GM21619 (cell line): ENCODE results near the gene ZBTB46.

Source experiments
- ATAC-seq: cut with Tn5 transposase; IDR thresholded peaks from one replicate; pipeline ENCODE4 v1.9.1; 2021; ENCODE audit not compliant: unreplicated experiment

The ZBTB46 gene

DNA sequence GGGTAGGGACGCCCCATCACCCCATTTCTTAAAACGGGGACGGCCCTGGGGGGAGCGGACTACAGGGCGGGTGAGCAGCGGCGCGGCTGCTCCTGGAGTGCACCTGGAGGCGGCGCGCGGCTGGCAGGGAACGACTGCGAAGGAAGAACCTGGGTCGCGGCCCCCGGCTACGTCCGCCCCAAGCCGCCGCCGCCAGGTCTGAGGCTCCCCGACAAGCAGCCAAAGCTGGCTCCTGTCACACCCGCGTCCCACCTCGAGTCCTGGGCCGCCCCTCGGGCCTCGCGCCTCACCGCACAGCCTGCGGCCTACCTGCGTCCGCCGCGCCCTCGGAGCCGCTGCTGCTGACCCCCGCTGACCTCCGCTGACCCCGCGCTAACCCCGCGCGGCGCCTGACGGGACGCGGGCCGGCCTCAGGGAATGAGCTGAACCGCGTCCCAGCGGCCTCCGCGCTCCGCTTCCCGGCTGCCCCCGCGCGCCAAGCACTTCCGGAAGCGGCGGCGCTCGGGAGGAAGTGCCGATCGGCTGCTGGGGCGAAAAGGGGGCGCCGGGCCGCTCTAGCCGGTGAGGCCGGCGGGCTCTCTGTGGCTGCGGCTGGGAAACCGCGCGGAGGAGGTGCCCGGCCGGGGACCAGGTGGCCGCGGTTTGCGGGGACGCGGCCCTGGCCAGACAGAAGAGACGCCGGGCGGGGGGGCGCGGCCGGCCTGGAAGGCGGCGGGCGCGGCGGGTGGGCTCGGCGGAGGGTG, 123.3 kb downstream of the ZBTB46 start, which contains the start of the genes ARFRP1 and ZGPAT:
ARFRP1 (minus strand) TSS at position 419 of the 743 bp plus-strand sequence. CDS start 885 bp downstream, outside the sequence.
ZGPAT (plus strand) TSS at position 482 of the 743 bp plus-strand sequence. CDS start 542 bp downstream, outside the sequence.
- peak; percentile 59 for ATAC-seq

DNA sequence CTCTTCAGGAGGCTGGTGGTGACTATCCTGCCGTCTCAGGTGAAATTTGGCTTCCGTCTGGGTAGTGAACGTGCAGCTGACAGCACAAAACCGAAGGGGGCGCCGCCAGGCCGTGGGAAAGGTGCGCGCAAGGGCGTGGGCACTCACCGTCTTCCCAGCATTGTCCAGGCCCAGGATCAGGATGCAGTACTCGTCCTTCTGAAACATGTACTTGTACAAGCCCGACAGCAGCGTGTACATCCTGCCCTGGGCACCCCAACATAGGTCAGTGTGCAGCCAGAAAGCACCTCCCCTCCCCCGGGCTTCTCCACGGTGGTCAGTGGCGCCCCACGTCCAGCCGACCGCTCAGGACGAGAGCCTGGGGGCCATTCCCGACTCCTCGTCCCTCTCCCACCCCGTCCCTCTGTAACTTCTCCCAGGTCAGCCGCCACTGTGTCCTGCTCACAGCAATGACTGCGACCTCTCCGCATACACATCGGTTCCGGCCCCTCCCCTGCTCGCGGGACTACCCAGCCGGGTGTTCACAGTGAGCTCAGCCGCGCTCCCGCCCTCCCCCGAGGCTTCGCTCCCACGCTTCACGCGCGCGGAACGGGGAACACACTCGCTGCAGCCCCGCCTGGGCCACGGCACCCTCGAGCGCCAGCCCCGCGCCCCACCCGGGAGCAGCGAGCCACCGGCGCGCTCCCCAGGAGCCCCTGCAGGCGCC, 124.1 kb downstream of the ZBTB46 start:
- ATAC-seq, result peak; percentile 17

DNA sequence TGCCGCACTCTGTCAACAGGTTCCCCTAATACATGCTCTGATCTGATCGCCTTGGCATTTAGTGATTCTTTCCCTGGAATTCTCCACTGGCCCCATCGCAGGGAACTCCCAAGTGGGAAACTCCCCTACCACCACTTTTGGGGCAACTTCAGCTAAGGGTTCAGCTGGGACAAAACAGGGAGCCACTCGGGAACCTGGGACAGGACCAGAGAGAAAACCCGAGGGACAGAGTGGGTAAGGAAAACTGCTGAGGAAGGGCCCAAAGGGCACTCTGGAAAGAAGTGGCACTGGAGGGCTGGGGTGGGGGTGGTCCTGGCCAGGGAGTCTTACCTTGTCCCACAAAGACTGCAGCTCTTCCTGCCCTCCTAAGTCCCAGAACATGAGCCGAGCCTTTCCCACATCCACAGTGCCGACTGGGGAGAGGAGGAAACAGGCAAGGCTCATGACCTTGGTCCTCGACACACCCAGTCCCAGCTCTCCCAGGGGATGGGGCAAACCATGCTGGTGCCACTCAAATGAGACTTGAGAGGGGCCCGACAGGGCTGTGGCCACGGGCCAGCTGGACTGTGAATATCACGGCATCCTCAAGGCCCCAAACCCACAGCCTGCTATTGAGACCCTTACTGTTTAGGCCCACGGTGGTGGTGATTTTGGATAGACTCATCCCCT, 124.9 kb downstream of the ZBTB46 start:
- no peak for ATAC-seq

DNA sequence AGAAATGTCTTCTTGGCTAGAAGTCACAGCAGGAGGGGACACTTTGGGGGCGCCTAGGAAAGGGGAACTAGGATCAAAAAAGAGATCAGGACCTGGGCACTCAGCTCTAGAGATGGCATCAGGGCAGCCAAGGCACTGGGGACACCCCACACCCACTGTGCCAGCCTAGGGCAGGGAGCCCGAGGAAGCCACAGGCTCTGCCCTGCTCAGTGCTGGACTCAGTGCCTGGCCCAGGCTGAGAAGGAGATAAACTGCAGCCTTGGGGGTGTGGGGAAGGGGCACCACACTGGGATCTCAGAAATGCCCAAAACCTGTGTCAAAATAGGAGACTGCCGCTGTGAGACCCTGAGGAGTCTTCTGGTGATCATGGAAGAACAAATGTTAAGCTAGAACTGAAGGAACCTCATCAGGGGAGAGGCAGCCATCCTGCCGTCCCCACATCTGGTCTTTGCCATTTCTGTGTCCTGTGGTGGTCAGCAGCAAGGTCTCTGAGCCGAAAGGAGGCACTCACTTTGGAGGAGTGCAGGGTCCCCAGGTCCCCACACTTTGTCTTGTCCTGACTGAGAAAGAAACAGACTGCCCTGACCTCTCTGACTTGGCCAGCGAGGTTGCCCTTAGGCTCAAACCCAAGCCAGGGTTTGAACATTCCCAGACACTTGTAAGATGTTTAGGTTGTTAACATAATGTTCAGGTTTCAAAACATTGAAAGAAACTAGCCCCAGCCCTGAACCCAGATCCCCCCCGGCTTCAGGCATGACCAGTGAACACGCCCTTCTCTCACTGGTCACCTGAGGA, 125.6 kb downstream of the ZBTB46 start:
- ATAC-seq, result no peak

DNA sequence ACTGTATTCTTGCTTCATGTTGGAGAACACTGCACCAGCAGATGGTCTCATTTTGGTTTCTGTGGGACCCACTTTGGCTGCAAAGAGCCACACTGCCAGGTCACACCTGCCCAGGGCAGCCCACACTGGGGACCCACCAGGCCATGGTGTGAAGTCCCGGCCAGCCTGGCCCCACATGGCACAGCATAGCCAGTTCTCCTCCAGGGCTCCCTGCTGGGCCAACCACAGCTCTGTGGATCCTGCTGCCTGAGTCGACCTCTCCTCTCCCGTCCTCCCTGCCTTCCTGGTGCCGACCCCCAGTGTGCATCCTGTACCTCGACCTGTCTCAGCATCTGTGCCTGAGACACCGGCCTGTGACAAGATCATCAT, 126.3 kb downstream of the ZBTB46 start:
- no peak for ATAC-seq

DNA sequence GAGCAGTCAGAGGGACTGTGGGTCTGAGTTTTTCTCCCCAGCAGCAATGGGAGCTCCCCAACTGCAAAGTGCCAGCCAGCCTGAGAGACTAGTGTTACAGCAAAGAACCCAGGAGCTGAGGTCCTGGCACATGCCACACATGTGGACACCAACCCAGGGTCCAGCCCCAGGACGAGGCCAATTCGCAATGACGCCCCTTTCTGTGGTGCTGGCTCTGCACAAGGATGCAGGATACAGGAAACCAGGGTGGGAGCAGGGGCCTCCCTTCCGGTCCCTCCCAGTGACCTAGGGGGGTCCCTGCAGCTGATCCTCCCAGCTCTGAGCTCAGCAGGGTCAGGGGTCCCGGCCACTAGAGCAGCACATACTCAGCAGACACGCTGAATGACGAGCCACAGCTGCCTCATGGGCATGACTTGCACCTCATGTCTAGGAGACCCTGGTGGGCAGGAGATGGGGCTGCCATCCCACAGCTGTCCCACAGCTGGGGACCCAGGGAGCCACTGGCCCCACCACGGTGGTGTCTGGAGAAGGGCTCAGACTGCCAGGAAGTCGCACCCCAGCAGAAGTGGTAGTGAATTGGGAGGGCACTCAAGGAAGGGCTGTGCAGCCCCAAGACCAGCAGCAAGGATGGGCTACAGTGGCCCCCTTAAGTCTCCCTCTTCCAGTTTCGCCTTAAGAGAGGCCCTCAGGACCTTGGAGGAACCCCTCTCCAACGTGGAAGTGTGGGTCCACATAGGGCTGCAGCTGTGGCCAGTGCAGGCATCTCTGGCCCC, 126.9 kb downstream of the ZBTB46 start:
- ATAC-seq, result no peak

DNA sequence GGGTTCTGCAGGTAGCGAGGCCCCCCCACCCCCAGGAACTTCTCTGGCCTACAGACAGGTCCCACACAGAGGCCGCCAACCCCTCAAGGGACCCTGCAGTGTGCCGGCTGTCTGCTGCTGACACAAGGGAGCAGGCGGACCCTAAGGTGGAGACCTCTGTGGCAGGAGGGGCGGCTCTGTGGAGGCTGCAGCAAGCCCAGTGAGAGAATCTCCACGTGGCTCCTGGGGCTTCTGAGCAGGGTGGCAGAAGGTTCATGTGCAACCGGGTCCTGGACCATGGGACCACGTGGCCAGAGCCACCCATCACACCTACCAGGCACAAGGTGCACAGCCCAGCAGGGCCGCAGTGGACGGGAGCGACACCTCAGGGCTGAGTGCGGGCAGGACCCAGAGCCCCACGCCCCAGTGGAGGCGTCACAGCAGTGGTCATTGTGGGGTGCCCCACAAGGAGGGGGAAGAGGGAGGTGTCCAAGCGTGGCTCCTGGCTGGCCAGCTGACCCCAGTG, 127.5 kb downstream of the ZBTB46 start:
- ATAC-seq, result no peak

DNA sequence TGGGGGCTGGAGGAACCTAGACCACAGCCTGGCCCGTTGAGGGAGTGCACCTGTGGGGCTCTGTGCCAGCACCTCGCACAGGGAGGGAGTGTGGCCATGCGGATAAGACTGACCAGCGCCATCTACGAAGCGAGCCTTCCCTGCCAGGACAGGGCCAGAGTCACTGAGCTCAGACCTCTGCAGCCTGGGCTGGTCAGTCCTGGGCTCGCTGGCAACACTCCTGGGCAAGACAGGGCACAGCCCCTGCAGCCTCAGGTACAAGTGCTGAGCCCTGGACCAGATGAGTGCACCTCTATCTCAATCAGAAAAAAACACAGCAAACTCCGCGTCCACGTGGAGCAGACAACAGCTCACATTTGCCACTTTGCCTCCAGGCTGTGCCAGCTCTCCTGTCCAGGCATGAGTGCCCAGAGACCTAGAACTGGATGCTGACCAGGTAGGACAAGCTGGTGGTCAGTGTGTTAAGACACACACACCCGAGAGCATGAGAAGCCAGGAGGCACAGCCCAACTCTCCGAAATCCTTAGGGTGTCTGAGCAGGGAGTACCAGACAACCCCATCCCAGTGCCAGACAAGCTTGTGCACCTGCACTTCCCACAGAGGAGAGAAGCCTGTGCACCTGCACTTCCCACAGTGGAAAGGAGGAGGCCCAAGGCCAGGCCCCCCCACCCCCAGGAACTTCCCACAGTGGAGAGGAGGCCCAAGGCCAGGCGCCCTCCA, 128.2 kb downstream of the ZBTB46 start:
- ATAC-seq, result no peak

DNA sequence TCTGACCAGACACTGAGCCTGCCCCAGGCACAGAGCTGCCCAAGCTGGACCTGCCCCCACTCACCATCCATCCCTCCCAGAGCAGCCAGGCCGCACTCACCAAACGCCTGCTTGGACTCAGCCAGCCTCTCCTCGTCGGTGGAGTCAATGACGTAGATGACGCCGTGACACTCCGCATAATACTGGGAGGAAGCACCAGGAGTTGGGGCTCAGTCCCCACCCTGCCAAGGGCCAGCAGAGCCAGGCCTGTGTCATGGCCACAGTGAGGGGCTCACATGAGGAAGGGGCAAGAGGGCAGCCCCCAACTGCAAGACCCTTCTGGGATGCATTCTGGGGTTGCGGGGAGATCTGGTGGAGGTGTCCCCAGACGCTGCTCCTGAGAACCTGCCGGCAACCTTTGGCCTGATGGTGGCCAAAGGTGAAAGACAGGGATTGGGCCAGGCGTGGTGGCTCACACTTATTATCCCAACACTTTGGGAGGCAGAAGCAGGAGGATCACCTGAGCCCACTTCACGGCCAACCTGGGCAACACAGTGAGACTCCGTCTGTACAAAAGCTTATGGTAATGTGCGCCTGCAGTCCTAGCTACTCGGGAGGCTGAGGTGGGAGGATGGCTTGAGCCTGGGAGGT, 128.9 kb downstream of the ZBTB46 start:
- ATAC-seq, result no peak

DNA sequence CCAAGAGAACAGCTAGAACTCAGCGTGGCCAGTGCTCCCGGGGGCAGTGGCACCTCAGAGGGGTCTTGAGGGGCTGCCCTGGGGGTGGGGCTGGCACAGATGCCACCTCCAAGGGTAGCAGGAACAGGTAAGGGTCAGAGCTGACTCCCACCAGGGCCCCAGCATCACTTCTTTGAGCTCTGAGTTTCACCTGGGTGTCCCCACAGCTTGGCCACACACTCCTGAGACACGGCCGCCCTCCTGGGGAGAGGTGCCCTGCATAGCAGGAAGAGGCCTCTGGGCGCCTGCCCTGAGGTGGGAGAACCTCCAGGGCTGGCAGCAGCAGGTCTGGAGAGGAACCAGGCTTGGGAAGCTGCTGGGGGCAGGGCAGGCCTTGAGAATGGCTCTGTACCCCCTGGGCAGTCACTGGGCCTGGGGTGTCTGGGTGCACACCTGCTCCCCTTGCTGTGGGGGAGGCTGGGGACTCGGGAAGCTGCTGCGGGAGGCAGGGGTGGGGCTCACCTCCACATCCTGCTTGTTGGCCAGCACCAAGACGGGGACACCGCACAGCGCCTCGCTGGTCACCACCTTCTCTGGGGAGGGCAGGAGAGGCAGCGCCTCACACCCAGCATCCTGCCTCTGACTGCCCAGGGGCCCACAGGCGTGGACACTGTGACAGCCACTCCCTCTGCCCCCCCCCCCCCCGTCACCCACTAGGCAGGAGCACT, 129.6 kb downstream of the ZBTB46 start:
- no peak for ATAC-seq

DNA sequence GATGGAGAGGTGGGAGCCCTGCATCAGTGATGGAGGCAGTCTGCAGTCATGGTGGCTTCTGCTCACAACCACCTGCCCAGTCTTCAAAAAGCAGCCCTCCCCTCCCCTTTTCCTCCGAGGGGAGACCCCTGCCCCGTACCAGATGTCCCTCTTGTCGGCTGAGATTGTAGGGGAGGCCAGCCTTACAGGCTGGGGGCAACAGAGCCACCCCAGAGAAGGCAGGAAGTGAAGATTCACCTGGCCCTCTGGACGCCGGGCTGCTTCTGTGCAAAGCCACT, 130.1 kb downstream of the ZBTB46 start:
- no peak for ATAC-seq

DNA sequence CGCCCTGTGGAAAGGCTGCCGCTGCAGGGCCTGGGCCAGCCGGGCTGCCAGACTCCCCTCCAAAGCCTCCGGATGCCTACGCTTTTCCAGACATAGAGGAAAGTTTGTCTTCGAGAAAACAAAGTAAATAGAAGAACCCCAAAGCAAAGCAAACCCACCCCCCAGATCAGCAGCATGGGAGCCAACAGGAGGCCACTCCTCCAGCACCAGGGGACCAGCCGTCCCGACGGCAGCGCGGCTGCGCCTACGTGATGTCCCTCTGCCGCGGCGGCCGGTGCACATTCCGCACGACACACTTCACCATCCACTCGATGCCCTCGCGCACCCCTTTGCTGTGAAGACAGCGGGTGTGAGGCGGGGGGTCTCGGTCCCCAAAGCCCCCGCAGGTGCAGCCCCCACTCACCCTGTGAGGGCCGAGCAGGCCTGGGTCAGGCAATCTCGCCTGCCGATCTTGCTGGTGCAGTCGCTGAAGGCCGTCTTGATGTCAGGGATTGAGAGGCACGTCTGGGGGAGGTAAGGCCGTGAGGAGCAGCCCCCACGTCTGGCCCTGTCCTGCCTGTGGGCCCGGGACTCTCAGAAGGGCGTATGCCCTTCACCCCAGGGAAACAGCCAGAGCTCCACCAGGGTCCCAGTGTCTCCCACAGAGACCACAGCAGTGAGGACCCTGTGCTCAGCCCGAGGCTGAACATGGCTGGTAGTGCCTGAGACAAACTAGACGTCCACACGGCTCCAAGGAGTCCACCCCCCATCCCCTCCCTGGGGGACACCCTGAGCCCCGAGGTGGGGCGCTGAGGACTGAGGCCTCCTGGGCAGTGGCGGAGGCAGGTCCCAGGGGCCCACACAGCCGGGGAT, 130.6 kb downstream of the ZBTB46 start:
- ATAC-seq, result no peak

DNA sequence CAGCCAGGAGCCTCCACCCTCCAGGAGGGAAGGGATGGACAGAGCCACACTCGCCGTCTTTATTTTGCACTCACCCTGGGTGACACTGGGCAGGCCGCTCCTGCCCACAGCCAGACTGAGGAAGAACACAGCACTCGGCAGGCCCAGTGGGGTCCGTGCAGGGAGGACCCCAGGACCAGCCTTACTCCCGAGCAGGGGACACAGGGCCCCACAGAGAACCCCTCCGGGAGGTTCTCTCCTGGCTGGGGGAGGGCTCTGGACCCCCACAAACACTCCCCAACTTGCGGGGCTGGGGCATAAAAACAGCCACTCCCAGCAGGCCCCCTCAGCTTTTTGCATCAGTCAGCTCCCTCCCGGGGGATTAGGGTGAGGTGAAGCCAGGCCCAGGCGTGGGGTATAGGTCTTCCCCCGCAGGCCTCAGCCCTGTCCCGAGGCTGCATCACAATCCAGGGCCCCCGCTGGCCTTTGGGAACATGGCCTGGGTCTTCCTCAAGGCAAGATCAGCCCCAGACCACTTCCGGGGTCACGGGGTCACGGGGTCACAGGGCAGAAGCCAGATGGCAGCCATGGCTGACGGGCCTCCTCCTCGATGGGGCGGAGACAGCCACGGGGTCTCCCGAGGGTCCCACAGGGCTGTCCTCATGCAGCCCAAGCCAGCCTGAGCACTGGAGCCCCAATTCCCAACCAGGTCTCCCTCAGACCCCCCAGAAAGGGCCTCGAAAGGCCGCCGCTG, 131.4 kb downstream of the ZBTB46 start:
- no peak for ATAC-seq

DNA sequence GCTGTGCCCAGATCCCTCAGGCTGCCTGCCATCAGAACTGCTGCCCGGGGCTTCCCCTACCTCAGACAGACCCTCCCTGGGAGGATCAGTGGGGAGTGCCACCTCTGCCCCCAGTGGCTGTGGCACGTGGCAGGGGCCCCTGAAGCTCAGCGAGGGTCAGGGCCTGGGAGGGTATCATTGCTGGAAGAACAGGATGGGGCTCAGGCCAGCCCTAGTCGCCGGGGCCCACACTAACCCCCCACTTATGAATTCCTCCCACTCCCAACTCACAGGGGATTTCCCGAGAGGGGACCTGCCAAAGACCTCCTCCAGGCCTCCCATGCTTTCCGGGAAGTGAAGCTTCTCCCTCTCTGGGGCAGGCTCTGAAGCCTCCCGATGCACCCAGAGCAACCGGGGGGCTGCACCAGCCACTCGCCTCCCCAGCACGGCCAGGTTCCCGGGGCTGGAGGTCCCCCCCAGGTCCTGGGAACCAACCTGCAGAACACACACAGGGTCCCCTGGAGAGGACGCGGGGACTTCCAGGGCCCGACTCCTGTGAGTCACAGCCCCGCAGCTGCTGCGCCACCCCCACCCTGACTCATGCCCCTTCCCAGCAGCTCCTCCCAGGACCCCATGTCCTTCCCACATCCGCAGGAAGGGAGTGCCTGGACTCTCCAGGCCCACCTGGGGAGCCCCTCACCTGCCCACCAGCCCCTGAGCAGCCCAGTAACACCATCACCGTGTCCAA, 132.2 kb downstream of the ZBTB46 start:
- no peak for ATAC-seq

DNA sequence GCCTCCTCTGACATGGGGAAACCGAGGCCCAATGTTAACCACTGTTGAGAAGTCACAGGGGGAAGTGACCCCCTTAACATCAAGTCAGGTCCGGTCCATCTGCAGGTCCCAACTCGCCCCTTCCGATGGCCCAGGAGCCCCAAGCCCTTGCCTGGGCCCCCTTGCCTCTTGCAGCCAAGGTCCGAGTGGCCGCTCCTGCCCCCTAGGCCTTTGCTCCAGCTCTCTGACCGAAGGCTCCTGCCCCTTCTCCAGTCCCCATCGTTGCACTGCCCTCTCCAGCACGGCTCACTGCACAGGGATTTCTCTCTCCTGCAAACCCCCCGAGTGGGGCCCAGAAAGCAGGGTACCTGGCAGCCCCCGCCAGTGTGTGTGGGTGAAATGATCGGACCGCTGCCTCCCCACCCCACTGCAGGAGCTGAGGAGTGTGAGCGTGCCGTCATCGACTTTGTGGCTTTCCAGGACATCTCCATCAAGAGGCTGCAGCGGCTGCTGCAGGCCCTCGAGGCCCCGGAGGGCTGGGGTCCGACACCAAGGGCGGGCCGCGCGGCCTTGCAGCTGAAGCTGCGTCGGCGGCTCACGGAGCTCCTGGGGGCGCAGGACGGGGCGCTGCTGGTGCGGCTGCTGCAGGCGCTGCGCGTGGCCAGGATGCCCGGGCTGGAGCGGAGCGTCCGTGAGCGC, 133.1 kb downstream of the ZBTB46 start:
- ATAC-seq, result no peak

DNA sequence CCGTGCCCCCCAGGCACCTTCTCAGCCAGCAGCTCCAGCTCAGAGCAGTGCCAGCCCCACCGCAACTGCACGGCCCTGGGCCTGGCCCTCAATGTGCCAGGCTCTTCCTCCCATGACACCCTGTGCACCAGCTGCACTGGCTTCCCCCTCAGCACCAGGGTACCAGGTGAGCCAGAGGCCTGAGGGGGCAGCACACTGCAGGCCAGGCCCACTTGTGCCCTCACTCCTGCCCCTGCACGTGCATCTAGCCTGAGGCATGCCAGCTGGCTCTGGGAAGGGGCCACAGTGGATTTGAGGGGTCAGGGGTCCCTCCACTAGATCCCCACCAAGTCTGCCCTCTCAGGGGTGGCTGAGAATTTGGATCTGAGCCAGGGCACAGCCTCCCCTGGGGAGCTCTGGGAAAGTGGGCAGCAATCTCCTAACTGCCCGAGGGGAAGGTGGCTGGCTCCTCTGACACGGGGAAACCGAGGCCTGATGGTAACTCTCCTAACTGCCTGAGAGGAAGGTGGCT, 133.7 kb downstream of the ZBTB46 start:
- no peak for ATAC-seq
